ENCODE results near the gene DTL.

DNA sequence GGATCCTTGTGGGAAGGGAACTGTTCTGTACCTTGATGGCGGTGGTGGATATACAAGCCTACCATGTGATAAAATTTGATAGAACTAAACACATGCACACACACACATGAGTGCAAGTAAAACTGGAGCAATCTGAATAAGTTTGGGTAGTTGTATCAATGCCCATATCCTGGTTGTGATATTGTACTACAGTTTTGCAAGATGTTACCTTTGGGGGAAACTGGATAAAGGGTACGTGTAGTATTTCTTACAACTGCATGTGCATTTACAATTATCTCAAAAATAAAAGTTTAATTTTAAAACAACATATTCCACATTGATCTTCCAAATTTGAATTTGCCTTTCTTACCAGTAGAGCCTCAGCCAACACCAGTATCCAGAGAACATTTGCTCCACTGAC lies 99.6 kb downstream of the DTL start:
- TF ChIP-seq ZNF274 (IDR thresholded peaks at IDR 0.05; ENCODE audit: low read depth, low read length) (no peak), SUZ12 (IDR thresholded peaks at IDR 0.05; ENCODE audit: extremely low read depth, insufficient read depth, insufficient read length) (no peak), YY1 (IDR thresholded peaks at IDR 0.05; ENCODE audit: insufficient read depth, insufficient read length) (no peak)

All from NT2/D1 (cell line).